ENCODE data around the gene PRORP. TPM values are rescaled to one million over a fixed set of nuclear protein-coding genes. Genes with fewer than 3 reads are reported as not detected.

Gene PRORP
- total and polyA plus RNA-seq, 2 of the 8 experiments (the other 6 are each of a cell fraction or from before 2014, with no cell fraction given), result 30.0 to 44.8 TPM

DNA sequence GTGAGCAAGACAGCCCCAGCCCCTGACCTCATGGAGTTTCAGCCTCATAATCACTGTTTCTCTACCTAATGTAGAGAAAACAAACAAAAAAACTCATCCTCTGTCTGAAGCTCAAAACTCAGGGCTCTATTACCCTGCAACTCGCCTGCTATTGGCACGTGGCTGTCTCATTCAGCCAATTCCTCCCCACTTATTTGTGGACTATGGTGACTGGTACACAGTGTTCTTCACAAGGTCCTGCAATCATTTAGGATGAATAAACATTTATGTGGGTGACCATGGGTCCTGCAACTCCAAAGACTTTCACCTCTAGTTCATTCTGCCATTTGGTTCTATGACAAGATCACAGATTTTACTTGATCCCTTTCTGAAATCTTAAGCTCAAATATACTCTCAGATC lies 5.2 kb upstream of the PRORP start (continued):
- TF ChIP-seq, protein P1, sequence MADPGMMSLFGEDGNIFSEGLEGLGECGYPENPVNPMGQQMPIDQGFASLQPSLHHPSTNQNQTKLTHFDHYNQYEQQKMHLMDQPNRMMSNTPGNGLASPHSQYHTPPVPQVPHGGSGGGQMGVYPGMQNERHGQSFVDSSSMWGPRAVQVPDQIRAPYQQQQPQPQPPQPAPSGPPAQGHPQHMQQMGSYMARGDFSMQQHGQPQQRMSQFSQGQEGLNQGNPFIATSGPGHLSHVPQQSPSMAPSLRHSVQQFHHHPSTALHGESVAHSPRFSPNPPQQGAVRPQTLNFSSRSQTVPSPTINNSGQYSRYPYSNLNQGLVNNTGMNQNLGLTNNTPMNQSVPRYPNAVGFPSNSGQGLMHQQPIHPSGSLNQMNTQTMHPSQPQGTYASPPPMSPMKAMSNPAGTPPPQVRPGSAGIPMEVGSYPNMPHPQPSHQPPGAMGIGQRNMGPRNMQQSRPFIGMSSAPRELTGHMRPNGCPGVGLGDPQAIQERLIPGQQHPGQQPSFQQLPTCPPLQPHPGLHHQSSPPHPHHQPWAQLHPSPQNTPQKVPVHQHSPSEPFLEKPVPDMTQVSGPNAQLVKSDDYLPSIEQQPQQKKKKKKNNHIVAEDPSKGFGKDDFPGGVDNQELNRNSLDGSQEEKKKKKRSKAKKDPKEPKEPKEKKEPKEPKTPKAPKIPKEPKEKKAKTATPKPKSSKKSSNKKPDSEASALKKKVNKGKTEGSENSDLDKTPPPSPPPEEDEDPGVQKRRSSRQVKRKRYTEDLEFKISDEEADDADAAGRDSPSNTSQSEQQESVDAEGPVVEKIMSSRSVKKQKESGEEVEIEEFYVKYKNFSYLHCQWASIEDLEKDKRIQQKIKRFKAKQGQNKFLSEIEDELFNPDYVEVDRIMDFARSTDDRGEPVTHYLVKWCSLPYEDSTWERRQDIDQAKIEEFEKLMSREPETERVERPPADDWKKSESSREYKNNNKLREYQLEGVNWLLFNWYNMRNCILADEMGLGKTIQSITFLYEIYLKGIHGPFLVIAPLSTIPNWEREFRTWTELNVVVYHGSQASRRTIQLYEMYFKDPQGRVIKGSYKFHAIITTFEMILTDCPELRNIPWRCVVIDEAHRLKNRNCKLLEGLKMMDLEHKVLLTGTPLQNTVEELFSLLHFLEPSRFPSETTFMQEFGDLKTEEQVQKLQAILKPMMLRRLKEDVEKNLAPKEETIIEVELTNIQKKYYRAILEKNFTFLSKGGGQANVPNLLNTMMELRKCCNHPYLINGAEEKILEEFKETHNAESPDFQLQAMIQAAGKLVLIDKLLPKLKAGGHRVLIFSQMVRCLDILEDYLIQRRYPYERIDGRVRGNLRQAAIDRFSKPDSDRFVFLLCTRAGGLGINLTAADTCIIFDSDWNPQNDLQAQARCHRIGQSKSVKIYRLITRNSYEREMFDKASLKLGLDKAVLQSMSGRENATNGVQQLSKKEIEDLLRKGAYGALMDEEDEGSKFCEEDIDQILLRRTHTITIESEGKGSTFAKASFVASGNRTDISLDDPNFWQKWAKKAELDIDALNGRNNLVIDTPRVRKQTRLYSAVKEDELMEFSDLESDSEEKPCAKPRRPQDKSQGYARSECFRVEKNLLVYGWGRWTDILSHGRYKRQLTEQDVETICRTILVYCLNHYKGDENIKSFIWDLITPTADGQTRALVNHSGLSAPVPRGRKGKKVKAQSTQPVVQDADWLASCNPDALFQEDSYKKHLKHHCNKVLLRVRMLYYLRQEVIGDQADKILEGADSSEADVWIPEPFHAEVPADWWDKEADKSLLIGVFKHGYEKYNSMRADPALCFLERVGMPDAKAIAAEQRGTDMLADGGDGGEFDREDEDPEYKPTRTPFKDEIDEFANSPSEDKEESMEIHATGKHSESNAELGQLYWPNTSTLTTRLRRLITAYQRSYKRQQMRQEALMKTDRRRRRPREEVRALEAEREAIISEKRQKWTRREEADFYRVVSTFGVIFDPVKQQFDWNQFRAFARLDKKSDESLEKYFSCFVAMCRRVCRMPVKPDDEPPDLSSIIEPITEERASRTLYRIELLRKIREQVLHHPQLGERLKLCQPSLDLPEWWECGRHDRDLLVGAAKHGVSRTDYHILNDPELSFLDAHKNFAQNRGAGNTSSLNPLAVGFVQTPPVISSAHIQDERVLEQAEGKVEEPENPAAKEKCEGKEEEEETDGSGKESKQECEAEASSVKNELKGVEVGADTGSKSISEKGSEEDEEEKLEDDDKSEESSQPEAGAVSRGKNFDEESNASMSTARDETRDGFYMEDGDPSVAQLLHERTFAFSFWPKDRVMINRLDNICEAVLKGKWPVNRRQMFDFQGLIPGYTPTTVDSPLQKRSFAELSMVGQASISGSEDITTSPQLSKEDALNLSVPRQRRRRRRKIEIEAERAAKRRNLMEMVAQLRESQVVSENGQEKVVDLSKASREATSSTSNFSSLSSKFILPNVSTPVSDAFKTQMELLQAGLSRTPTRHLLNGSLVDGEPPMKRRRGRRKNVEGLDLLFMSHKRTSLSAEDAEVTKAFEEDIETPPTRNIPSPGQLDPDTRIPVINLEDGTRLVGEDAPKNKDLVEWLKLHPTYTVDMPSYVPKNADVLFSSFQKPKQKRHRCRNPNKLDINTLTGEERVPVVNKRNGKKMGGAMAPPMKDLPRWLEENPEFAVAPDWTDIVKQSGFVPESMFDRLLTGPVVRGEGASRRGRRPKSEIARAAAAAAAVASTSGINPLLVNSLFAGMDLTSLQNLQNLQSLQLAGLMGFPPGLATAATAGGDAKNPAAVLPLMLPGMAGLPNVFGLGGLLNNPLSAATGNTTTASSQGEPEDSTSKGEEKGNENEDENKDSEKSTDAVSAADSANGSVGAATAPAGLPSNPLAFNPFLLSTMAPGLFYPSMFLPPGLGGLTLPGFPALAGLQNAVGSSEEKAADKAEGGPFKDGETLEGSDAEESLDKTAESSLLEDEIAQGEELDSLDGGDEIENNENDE (IDR thresholded peaks at IDR 0.05; ENCODE audit: insufficient replicate concordance, low read length), result no peak
- no peak for TF ChIP-seq TAF1 (IDR thresholded peaks at IDR 0.05; ENCODE audit: low read depth, low read length)
- TF ChIP-seq SP2 (IDR thresholded peaks at IDR 0.05; ENCODE audit: low read length), result no peak
- TF ChIP-seq BCL11A (IDR thresholded peaks at IDR 0.05; ENCODE audit: low read depth in 2 of 2, low read length in 2 of 2), result no peak
- TF ChIP-seq SUZ12 (IDR thresholded peaks at IDR 0.05; ENCODE audit: low read length), result no peak
- no peak for TF ChIP-seq KDM1A (IDR thresholded peaks at IDR 0.05; ENCODE audit: borderline replicate concordance, low read length)
- TF ChIP-seq SRF (IDR thresholded peaks at IDR 0.05; ENCODE audit: low read depth, low read length), result no peak
- no peak for TF ChIP-seq RFX5 (IDR thresholded peaks at IDR 0.05; ENCODE audit: borderline replicate concordance, low read depth, low read length)
- no peak for TF ChIP-seq HDAC6 (IDR thresholded peaks at IDR 0.05; ENCODE audit: low read depth, low read length)

Data from H1 (cell line).